OCI-LY3 (cell line): ENCODE measurements around the gene MAFB.

Experiments used
- CTCF ChIP-seq: fragments of 200-600, 300-600 bp; sonication (generic); IDR thresholded peaks from 2 replicates; pipeline ENCODE4 v1.5.1; 2014; ENCODE audit warnings: antibody characterized with exemption, low read length, low read depth
- EZH2phosphoT487 ChIP-seq: fragments of 200-600 bp; shearing (Covaris generic); IDR thresholded peaks from 2 replicates; pipeline ENCODE4 v1.6.1; 2018; ENCODE audit warnings: antibody characterized with exemption, mixed run types, low read depth

DNA sequence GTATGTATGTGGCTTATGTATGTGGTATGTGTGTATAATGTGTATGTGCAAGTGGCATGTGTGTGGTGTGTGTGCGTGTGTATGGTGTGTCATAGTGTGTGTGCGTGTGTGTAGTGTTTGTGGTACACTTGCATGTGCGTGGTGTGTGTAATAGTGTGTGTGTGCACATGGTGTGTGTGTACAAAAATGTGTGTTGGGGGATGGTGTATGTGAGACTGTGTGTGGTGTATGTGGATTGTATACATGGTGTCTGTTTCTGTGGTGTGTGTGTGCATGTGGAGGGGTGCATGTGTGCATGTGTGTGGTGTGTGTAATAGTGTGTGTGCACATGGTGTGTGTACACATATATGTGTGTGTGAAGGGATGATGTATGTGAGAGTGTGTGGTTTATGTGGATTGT is 21.5 kb downstream of the MAFB start:
- TF ChIP-seq CTCF (no peak), EZH2phosphoT487 (no peak)
